ENCODE results near the gene UCMA. TPM values are rescaled to one million over a fixed set of nuclear protein-coding genes. Genes with fewer than 3 reads are reported as not detected.

UCMA gene
- total RNA-seq, 4 donors from 2014 or later = not detected

GRCh38 chr10:13231190-13231589, 3.0 kb downstream of the UCMA start:
- in situ Hi-C loops (cut with MboI; ENCODE audit: low sequenced_read_pairs in 4 of 4) = no loop called here
- no peak overlapping the region for H3K4me3 ChIP-seq
- TF ChIP-seq CTCF (IDR thresholded peaks at IDR 0.05 in 4 of 5, conservative IDR thresholded peaks at IDR 0.05 in 1 of 5) (no peak), POLR2A (IDR thresholded peaks at IDR 0.05) (no peak)
- intact Hi-C loops (cut with DNase I; ENCODE audit: low total_unique reads) = no loop called here
- H3K27ac ChIP-seq = no peak overlapping the region
- H3K27me3 ChIP-seq = no peaks in the 10 kb centered on the region
- no peaks in the 10 kb centered on the region for H3K9me3 ChIP-seq
- H3K4me1 ChIP-seq = no peaks in the 10 kb centered on the region
- DNase-seq = no peak
- no peak for ATAC-seq
- no peaks in the 10 kb centered on the region for H3K36me3 ChIP-seq

DNA sequence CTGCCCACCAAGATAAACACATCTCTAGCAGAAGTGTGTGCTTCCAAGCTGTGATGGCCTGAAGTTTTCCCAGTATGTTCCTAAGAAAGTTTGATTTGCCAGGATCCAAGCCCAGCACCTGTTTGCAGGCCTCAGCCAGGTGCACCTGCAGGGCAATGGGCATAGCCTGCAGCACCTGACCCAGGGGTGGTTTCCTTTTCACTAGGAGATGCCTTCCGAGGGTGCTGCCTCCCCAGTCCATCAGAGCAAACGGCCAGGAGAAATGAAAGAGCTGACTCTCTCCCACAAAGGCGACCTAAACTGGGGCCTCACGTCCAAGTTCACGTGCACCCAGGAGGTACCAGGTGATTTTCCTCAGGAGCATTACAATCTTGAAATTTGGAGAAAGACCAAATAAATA, 7.1 kb downstream of the UCMA start:
- H3K36me3 ChIP-seq = no peaks in the 10 kb centered on the region
- no peak overlapping the region for H3K27ac ChIP-seq
- H3K4me1 ChIP-seq = no peaks in the 10 kb centered on the region
- no peak for DNase-seq
- TF ChIP-seq CTCF (IDR thresholded peaks at IDR 0.05 in 4 of 5, conservative IDR thresholded peaks at IDR 0.05 in 1 of 5) = no peak
- no peak for ATAC-seq
- intact Hi-C loops (cut with DNase I; ENCODE audit: low total_unique reads) (no loop called here), in situ Hi-C loops (cut with MboI; ENCODE audit: low sequenced_read_pairs in 4 of 4) (no loop called here)
- H3K9me3 ChIP-seq = no peaks in the 10 kb centered on the region
- H3K4me3 ChIP-seq = no peak overlapping the region
- no peaks in the 10 kb centered on the region for H3K27me3 ChIP-seq

GRCh38 chr10:13225601-13226000, 8.6 kb downstream of the UCMA start:
- in situ Hi-C loops (cut with MboI; ENCODE audit: low sequenced_read_pairs in 4 of 4) (no loop called here), intact Hi-C loops (cut with DNase I; ENCODE audit: low total_unique reads) (no loop called here)
- DNase-seq (no peak), ATAC-seq (no peak)
- no peak overlapping the region for H3K27ac ChIP-seq
- TF ChIP-seq POLR2A (IDR thresholded peaks at IDR 0.05) = no peak
- no peak for TF ChIP-seq CTCF (IDR thresholded peaks at IDR 0.05 in 4 of 5, conservative IDR thresholded peaks at IDR 0.05 in 1 of 5)
- no peaks in the 10 kb centered on the region for H3K9me3 ChIP-seq
- peaks cover 0 to 5% of the 10 kb centered on the region in 2 donors for H3K4me1 ChIP-seq
- H3K27me3 ChIP-seq = no peaks in the 10 kb centered on the region
- H3K4me3 ChIP-seq = no peak overlapping the region
- no peaks in the 10 kb centered on the region for H3K36me3 ChIP-seq

DNA sequence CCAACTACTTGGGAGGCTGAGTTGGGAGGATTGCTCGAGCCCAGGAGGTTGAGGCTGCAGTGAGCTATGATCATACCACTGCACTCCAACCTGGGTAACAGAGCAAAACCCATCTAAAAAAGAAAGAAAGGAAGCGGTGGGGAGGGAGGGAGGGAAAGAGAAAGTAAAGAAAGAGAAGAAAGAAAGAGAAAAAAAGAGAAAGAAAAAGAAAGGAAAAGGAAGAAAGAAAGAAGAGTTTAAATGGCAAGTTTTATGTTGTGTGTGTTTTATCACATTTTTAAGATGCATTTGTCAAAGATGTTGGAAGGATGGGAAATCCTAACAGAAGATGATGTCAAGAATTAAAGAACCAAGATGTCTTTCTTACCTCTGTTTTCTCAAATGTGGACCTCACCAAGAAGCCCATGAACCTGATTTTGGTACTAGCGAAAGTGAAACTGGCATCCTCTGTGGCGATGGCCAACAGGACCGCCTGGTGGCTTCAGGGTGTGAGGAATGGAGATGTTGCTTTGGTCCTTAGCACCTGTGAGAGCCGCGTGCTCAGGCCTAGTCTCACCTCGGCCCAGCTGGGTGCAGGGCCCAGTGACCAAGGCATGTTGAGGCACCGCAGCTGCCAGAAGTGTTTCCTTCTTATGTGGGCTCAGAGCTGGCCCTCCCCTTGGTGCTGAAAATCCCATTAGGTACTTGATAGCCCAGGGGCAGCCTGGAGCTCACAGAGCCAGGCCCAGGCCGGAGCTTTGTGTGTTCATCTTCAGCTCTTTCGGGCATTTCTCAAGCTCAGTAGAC, 9.8 kb downstream of the UCMA start:
- Histone ChIP-seq H3K36me3 (no peaks in the 10 kb centered on the region), H3K9me3 (no peaks in the 10 kb centered on the region), H3K4me1 (peaks cover 7 to 17% of the 10 kb centered on the region in 2 donors), H3K4me3 (no peak overlapping the region), H3K27ac (no peak overlapping the region), H3K27me3 (no peaks in the 10 kb centered on the region)
- ATAC-seq (no peak), DNase-seq (no peak)
- TF ChIP-seq POLR2A (IDR thresholded peaks at IDR 0.05) = no peak
- TF ChIP-seq CTCF (IDR thresholded peaks at IDR 0.05 in 4 of 5, conservative IDR thresholded peaks at IDR 0.05 in 1 of 5) = no peak
- intact Hi-C loops (cut with DNase I; ENCODE audit: low total_unique reads) (loop anchor here (5.0 kb wide), 1 partner anchor 73 kb away; no protein-coding TSS in a partner anchor), in situ Hi-C loops (cut with MboI; ENCODE audit: low sequenced_read_pairs in 4 of 4) (no loop called here)
